Cardiac fibroblast (primary cell): ENCODE measurements around the gene TMEM269.

Experiments
- DNase-seq, 2 donors: peaks; one replicate each; pipeline versions ENCODE4 v3.0.0 to v3.0.0-alpha.2; 2010; ENCODE audit warnings: low read depth in 2 of 2
- H3K4me3 ChIP-seq, 2 donors: replicated peaks in 1 of 2; 1 replicate in 1 of 2; 2 replicates in 1 of 2; pipeline ENCODE4 v1.5.1; 2011; ENCODE audit warnings: low read depth in 2 of 2, low read length in 2 of 2, mild to moderate bottlenecking in 2 of 2, moderate library complexity in 1 of 2
- CTCF ChIP-seq: IDR thresholded peaks from one replicate; pipeline ENCODE4 v1.5.1; 2011; ENCODE audit warnings: low read depth, mild to moderate bottlenecking, low read length, inconsistent platforms

The TMEM269 gene

GRCh38 chr1:42832641-42833240 lies 48.0 kb downstream of the TMEM269 start:
- H3K4me3 ChIP-seq, result no peak overlapping the region
- TF ChIP-seq CTCF, result no peak
- DNase-seq, result no peak

GRCh38 chr1:42833981-42834380 lies 49.2 kb downstream of the TMEM269 start:
- no peak for DNase-seq
- TF ChIP-seq CTCF, result no peak
- no peak overlapping the region for H3K4me3 ChIP-seq

- DNase-seq, result no peak
- H3K4me3 ChIP-seq, result no peak overlapping the region
- no peak for TF ChIP-seq CTCF
Observed at GRCh38 chr1:42834803-42835202, 50.0 kb downstream of the TMEM269 start.

- H3K4me3 ChIP-seq, result no peak overlapping the region
- DNase-seq, result no peak
- no peak for TF ChIP-seq CTCF
Observed at GRCh38 chr1:42835422-42835821, 50.6 kb downstream of the TMEM269 start.

- no peak for DNase-seq
- no peak for TF ChIP-seq CTCF
- no peak overlapping the region for H3K4me3 ChIP-seq
Observed at GRCh38 chr1:42837709-42838108, 52.9 kb downstream of the TMEM269 start.

GRCh38 chr1:42838482-42839190 lies 53.8 kb downstream of the TMEM269 start:
- H3K4me3 ChIP-seq, result no peak overlapping the region
- DNase-seq, result no peak
- TF ChIP-seq CTCF, result no peak
